NCI-H1105 treated with DMSO at 0.1 percent for 48 hours (cell line): Measurements from ENCODE around the gene SYT17.
A peak's percentile ranks its signal among the peaks of the same experiment; 100 is the strongest.

Experiments
- DNase-seq: peaks from one replicate; lab custom pipeline; 2025; lab: John Stamatoyannopoulos, UW

Gene SYT17

GRCh38 chr16:19167710-19168370, at the start of gene SYT17:
TSS of gene SYT17 (plus strand) at chr16:19168240. CDS start at chr16:19168647, 407 bp downstream.
- peak; percentile 48 for DNase-seq

- no peak for DNase-seq
These were observed 49.1 kb upstream of the SYT17 start for GRCh38 chr16:19118938-19119431.

- no peak for DNase-seq
These were observed 48.5 kb upstream of the SYT17 start for GRCh38 chr16:19119564-19119963.

GRCh38 chr16:19123535-19124178, 44.4 kb upstream of the SYT17 start:
- DNase-seq: no peak

GRCh38 chr16:19126300-19126699, 41.7 kb upstream of the SYT17 start:
- no peak for DNase-seq

GRCh38 chr16:19127205-19127604, 40.8 kb upstream of the SYT17 start:
- DNase-seq: no peak

- no peak for DNase-seq
These were observed 40.3 kb upstream of the SYT17 start for GRCh38 chr16:19127674-19128131.

GRCh38 chr16:19128454-19129200, 39.4 kb upstream of the SYT17 start:
- DNase-seq: no peak

GRCh38 chr16:19130385-19130784, 37.7 kb upstream of the SYT17 start:
- DNase-seq: no peak

- DNase-seq: no peak
These were observed 36.9 kb upstream of the SYT17 start for GRCh38 chr16:19130852-19131824.

- no peak for DNase-seq
These were observed 36.2 kb upstream of the SYT17 start for GRCh38 chr16:19131825-19132218.

GRCh38 chr16:19132255-19132654, 35.8 kb upstream of the SYT17 start:
- no peak for DNase-seq

GRCh38 chr16:19132898-19133297, 35.1 kb upstream of the SYT17 start:
- DNase-seq: no peak

GRCh38 chr16:19133600-19133999, 34.4 kb upstream of the SYT17 start:
- no peak for DNase-seq

- no peak for DNase-seq
These were observed 32.7 kb upstream of the SYT17 start for GRCh38 chr16:19135201-19135842.

GRCh38 chr16:19135896-19136438, 32.1 kb upstream of the SYT17 start:
- DNase-seq: peak; percentile 23

- no peak for DNase-seq
These were observed 31.4 kb upstream of the SYT17 start for GRCh38 chr16:19136549-19137196.

GRCh38 chr16:19137201-19138128, 30.6 kb upstream of the SYT17 start:
- DNase-seq: no peak

GRCh38 chr16:19138601-19139000, 29.4 kb upstream of the SYT17 start:
- peak; percentile 20 for DNase-seq
